ENCODE results near the gene EPHB4.

EPHB4 gene

DNA sequence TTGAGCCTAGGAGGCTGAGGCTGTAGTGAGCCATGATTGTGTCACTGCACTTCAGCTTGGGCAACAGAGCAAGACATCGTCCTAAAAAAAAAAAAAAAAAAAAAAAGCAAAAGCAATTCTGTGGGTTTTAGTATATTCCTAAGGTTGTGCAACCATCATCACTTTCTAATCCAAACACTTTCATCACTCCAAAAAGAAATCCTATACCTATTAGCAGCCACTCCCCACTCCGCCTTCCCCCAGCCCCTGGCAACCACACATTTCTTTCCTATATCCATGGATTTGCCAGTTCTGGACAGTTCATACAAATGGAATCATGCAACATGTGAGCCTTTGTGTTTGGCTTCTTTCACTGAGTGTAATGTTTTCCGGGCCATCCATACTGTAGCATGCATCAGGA, 73.6 kb downstream of the EPHB4 start:
- H3K4me3 ChIP-seq (ENCODE audit: low read depth, low read length): no peak overlapping the region
- no peaks in the 10 kb centered on the region for H3K36me3 ChIP-seq
- H3K4me1 ChIP-seq: no peaks in the 10 kb centered on the region
- no peaks in the 10 kb centered on the region for H3K9me3 ChIP-seq
- TF ChIP-seq, protein P1, sequence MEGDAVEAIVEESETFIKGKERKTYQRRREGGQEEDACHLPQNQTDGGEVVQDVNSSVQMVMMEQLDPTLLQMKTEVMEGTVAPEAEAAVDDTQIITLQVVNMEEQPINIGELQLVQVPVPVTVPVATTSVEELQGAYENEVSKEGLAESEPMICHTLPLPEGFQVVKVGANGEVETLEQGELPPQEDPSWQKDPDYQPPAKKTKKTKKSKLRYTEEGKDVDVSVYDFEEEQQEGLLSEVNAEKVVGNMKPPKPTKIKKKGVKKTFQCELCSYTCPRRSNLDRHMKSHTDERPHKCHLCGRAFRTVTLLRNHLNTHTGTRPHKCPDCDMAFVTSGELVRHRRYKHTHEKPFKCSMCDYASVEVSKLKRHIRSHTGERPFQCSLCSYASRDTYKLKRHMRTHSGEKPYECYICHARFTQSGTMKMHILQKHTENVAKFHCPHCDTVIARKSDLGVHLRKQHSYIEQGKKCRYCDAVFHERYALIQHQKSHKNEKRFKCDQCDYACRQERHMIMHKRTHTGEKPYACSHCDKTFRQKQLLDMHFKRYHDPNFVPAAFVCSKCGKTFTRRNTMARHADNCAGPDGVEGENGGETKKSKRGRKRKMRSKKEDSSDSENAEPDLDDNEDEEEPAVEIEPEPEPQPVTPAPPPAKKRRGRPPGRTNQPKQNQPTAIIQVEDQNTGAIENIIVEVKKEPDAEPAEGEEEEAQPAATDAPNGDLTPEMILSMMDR (IDR thresholded peaks at IDR 0.05; ENCODE audit: low read depth, low read length): no peak
- H3K27me3 ChIP-seq: peaks cover 25% of the 10 kb centered on the region
- no peak for DNase-seq

DNA sequence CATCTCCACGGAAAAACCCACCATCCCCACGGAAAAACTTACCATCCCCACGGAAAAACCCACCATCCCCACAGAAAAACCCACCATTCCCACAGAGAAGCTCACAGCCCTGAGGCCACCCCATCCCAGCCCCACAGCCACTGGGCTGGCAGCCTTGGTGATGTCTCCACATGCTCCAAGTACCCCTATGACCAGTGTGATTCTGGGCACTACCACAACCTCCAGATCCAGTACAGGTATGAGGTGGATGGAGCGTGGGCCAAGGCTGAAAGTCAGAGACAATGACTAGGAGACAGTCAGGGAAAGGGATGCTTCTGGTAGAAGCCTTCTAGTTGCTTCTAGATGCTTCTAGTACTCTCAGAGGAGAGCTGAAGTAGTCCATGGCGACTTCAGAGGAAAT, 74.3 kb downstream of the EPHB4 start:
- TF ChIP-seq, protein P1 (IDR thresholded peaks at IDR 0.05; ENCODE audit: low read depth, low read length): no peak

More for the DNA sequence above, 74.3 kb downstream of the EPHB4 start:
- Histone ChIP-seq H3K4me3 (ENCODE audit: low read depth, low read length) (no peak overlapping the region), H3K9me3 (no peaks in the 10 kb centered on the region), H3K27me3 (peaks cover 25% of the 10 kb centered on the region), H3K4me1 (no peaks in the 10 kb centered on the region), H3K36me3 (no peaks in the 10 kb centered on the region)
- DNase-seq: no peak

Data from BE2C (cell line).